Tibial artery (tissue), 4 donors: ENCODE results near the gene SDK1.

Source experiments
- DNase-seq, 2 donors: peaks; one replicate each; pipeline ENCODE4 v3.0.0-alpha.2; 2019
- H3K27ac ChIP-seq, 2 donors: fragments of 200-600 bp; sonication (generic) in 1 of 2; 1 replicate in 1 of 2; 2 replicates in 1 of 2; pipeline ENCODE4 v1.5.1; 2018 to 2019; ENCODE audit warnings: mild to moderate bottlenecking in 1 of 2
- H3K27me3 ChIP-seq, 2 donors: fragments of 200-600 bp; sonication (generic) in 1 of 2; one replicate each; pipeline versions ENCODE4 v1.5.1 to v1.6.0; 2016 to 2019
- H3K36me3 ChIP-seq, 3 donors: fragments of 200-600 bp; sonication (generic) in 2 of 3; one replicate each; pipeline ENCODE4 v1.5.1; 2016 to 2019; ENCODE audit warnings: mild to moderate bottlenecking in 2 of 3
- H3K4me1 ChIP-seq, 4 donors: fragments of 200-600 bp; sonication (generic) in 2 of 4; 1 replicate in 3 of 4; 2 replicates in 1 of 4; pipeline ENCODE4 v1.5.1; 2016 to 2019
- H3K4me3 ChIP-seq, 2 donors: fragments of 200-600 bp; sonication (generic) in 1 of 2; 1 replicate in 1 of 2; 2 replicates in 1 of 2; pipeline ENCODE4 v1.5.1; 2018 to 2019; ENCODE audit warnings: mild to moderate bottlenecking in 2 of 2
- H3K9me3 ChIP-seq, 3 donors: fragments of 200-600 bp; sonication (generic) in 1 of 3; one replicate each; pipeline ENCODE4 v1.5.1; 2016 to 2019
- CTCF ChIP-seq, 2 experiments: fragments of 200-600 bp in 1 of 2; fragments of 450-650 bp in 1 of 2; IDR thresholded peaks; one replicate each; pipeline ENCODE4 v1.5.1; 2017 to 2019; ENCODE audit warnings: antibody characterized with exemption in 2 of 2, mild to moderate bottlenecking in 1 of 2, moderate library complexity in 1 of 2
- intact Hi-C: fragments of 100-400 bp; cut with DNase I; formaldehyde crosslinking; loops from one replicate; pipeline ENCODE4 v1.15.0; 2023; ENCODE audit warnings: low total_unique reads

SDK1 gene

DNA sequence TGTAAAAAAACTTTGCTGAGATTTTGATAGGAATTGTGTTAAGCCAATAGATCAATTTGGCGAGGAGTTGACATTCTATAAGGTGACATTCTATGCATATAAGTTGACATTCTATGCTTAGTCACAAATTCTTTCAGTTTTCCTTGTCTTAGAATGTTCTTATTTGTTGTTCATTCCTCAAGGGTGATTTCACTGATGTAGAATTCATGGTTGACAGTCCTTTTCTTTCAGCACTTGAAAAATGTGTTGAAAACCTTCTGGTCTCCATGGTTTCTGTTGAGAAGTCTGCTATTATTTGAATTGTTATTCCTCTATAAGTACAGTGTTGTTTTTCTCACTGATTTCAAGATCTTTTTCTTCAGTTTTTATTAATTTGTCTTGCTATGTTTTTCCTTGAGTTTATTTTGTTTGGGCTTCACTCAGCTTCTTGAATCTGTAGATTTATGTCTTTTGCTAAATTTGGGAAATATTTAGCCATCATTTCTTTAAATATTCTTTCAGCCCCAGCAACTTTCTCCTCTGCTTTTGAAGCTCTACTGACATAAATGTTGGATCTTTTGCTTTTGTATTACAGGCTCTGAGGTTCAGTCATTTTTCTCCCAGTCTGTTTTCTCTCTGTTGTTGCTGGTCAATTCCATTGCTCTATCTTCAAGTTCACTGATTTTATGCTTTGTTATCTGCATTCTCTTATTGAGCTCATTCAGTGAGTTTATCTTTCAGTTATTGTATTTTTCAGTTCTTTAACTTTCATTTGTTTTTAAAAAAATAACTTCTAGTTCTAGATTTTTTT is 154.9 kb downstream of the SDK1 start:
- intact Hi-C loops, result no loop called here
- no peaks in the 10 kb centered on the region for H3K4me1 ChIP-seq
- no peaks in the 10 kb centered on the region for H3K36me3 ChIP-seq
- no peak overlapping the region for H3K4me3 ChIP-seq
- peaks cover 0 to 7% (median 3%) of the 10 kb centered on the region in 3 donors for H3K9me3 ChIP-seq
- H3K27ac ChIP-seq, result no peak overlapping the region
- DNase-seq, result no peak
- H3K27me3 ChIP-seq, result no peaks in the 10 kb centered on the region
- no peak for TF ChIP-seq CTCF (IDR thresholded peaks at IDR 0.05)

DNA sequence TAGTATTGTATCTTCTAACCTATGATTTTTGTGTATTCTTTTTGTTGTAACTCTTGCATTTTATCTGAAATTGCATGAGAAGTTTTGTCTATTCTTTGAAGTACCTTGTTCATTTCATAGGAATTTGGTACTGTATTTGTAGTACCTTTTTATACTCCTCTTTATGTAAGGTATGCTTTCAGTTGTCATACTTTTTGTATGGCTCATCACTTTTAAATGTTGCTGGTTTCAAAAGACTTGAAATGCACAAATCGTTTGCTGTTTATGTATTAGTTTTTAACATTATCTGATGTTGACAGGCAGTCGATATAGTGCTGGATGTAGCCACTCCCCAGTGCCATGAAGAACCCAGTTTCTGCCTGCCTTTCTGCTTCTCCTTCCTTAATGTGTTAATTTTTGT is 158.1 kb downstream of the SDK1 start:
- Histone ChIP-seq H3K36me3 (no peaks in the 10 kb centered on the region), H3K4me3 (no peak overlapping the region), H3K4me1 (no peaks in the 10 kb centered on the region), H3K9me3 (peaks cover 0 to 7% (median 3%) of the 10 kb centered on the region in 3 donors), H3K27me3 (no peaks in the 10 kb centered on the region), H3K27ac (no peak overlapping the region)
- no peak for TF ChIP-seq CTCF (IDR thresholded peaks at IDR 0.05)
- intact Hi-C loops, result no loop called here
- DNase-seq, result no peak

GRCh38 chr7:3461923-3462322 is 160.9 kb downstream of the SDK1 start:
- no peak overlapping the region for H3K27ac ChIP-seq
- no peak for TF ChIP-seq CTCF (IDR thresholded peaks at IDR 0.05)
- no peaks in the 10 kb centered on the region for H3K27me3 ChIP-seq
- H3K4me1 ChIP-seq, result no peaks in the 10 kb centered on the region
- no peak overlapping the region for H3K4me3 ChIP-seq
- intact Hi-C loops, result no loop called here
- DNase-seq, result no peak
- no peaks in the 10 kb centered on the region for H3K36me3 ChIP-seq
- peaks cover 0 to 1% (median 0%) of the 10 kb centered on the region in 3 donors for H3K9me3 ChIP-seq

DNA sequence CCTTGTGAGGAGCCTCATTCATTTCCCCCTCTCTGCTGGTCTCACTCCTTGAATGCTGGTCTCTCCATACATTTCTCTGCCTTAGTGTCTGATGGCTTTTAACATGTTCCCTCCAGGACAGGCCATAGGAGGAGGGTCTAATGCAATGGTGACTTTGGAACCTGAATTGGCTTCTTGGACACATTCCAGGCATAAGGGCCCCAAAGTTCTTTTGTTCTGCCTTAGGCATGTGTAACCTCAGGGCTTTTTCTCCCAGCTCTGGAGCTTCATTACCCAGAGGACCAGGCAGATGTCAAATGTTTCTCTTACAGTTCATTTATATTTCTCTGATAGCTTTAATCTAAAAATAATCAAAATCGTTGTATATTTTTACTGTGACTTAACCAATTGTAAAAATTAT is 162.6 kb downstream of the SDK1 start:
- no peak overlapping the region for H3K4me3 ChIP-seq
- no peaks in the 10 kb centered on the region for H3K4me1 ChIP-seq
- no peak for TF ChIP-seq CTCF (IDR thresholded peaks at IDR 0.05)
- H3K36me3 ChIP-seq, result no peaks in the 10 kb centered on the region
- no peak for DNase-seq
- no peak overlapping the region for H3K27ac ChIP-seq
- intact Hi-C loops, result no loop called here
- no peaks in the 10 kb centered on the region for H3K27me3 ChIP-seq
- H3K9me3 ChIP-seq, result no peaks in the 10 kb centered on the region

- Histone ChIP-seq H3K27ac (no peak overlapping the region), H3K4me3 (no peak overlapping the region), H3K36me3 (no peaks in the 10 kb centered on the region), H3K27me3 (no peaks in the 10 kb centered on the region), H3K9me3 (no peaks in the 10 kb centered on the region), H3K4me1 (no peaks in the 10 kb centered on the region)
- intact Hi-C loops, result no loop called here
- DNase-seq, result no peak
- no peak for TF ChIP-seq CTCF (IDR thresholded peaks at IDR 0.05)
Observed at GRCh38 chr7:3464900-3465622, 164.0 kb downstream of the SDK1 start.
